Thoracic aorta (tissue), 2 donors: ENCODE results near the gene FCMR. TPM values are rescaled to one million over a fixed set of nuclear protein-coding genes. Genes with fewer than 3 reads are reported as not detected.

Source experiments
- ATAC-seq: fragments of 150-250 bp; one replicate; pipeline ENCODE4 v1.8.0; 2017; ENCODE audit warnings: low read depth; ENCODE audit not compliant: insufficient number of reproducible peaks, low FRiP score
- DNase-seq: peaks from one replicate; pipeline ENCODE4 v3.0.0-alpha.2; 2020; ENCODE audit warnings: low spot score
- H3K27ac ChIP-seq, 2 donors: fragments of 200-600 bp; sonication (generic); 1 replicate in 1 of 2; 2 replicates in 1 of 2; pipeline ENCODE4 v1.5.1; 2016; ENCODE audit warnings: mild to moderate bottlenecking in 2 of 2, moderate library complexity in 2 of 2
- H3K27me3 ChIP-seq: fragments of 200-600 bp; sonication (generic); replicated peaks from 2 replicates; pipeline ENCODE4 v1.6.0; 2016; ENCODE audit warnings: mild to moderate bottlenecking; ENCODE audit not compliant: insufficient read depth
- H3K36me3 ChIP-seq: fragments of 200-600 bp; sonication (generic); one replicate; pipeline ENCODE4 v1.5.1; 2016
- H3K4me1 ChIP-seq, 2 donors: fragments of 200-600 bp; sonication (generic); 1 replicate in 1 of 2; 2 replicates in 1 of 2; pipeline versions ENCODE4 v1.5.1 to v1.6.0; 2016; ENCODE audit warnings: low read depth in 2 of 2, mild to moderate bottlenecking in 1 of 2; ENCODE audit not compliant: control insufficient read depth in 1 of 2
- H3K4me3 ChIP-seq: fragments of 200-600 bp; sonication (generic); 2 replicates; pipeline ENCODE4 v1.5.1; 2016; ENCODE audit warnings: mild to moderate bottlenecking
- H3K9me3 ChIP-seq: fragments of 200-600 bp; sonication (generic); 2 replicates; pipeline ENCODE4 v1.5.1; 2016
- total RNA-seq, 2 donors: library from RNA; depleted of rRNA; stranded (reverse); fragments of >200 nt; gene quantifications; one replicate each; pipeline versions ENCODE4 v1.1.0 to v1.2.3, GENCODE V29; 2016
- TF ChIP-seq, protein P1 (sequence below): fragments of 200-600 bp; sonication (generic); IDR thresholded peaks from one replicate; pipeline ENCODE4 v1.5.1; 2019; ENCODE audit warnings: antibody characterized with exemption

The FCMR gene, protein sequence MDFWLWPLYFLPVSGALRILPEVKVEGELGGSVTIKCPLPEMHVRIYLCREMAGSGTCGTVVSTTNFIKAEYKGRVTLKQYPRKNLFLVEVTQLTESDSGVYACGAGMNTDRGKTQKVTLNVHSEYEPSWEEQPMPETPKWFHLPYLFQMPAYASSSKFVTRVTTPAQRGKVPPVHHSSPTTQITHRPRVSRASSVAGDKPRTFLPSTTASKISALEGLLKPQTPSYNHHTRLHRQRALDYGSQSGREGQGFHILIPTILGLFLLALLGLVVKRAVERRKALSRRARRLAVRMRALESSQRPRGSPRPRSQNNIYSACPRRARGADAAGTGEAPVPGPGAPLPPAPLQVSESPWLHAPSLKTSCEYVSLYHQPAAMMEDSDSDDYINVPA
- 1 to 10 TPM in 1 of 2 donors, not detected in 1; 5.4 TPM for total RNA-seq

DNA sequence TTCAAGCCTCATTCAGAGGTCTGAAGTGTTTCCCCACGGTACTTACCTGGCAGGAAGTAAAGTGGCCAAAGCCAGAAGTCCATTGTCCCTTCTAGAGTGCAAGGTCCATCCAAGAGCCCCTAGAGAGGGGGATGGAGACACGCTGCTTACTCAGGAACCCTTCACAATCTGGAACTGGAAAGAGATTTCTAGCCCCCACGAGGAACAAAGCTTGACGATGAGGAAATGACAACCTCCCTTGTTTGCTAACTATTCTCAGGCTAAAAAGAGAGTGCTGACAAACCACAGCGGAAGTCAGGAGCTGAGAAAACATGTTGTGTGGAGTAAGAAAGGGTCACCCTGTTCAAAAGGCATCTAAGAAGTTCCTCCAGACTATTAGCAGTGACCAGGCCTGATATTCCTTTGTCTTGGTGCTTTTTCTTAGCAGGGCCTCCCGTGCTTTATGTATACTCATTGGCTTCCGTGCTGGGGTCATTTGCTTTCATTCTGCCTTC lies at the start of gene FCMR:
TSS of gene FCMR (minus strand) at position 170 of the 494 bp plus-strand sequence. CDS start at position 83, 87 bp downstream.
- no peak for ATAC-seq
- TF ChIP-seq, protein P1, sequence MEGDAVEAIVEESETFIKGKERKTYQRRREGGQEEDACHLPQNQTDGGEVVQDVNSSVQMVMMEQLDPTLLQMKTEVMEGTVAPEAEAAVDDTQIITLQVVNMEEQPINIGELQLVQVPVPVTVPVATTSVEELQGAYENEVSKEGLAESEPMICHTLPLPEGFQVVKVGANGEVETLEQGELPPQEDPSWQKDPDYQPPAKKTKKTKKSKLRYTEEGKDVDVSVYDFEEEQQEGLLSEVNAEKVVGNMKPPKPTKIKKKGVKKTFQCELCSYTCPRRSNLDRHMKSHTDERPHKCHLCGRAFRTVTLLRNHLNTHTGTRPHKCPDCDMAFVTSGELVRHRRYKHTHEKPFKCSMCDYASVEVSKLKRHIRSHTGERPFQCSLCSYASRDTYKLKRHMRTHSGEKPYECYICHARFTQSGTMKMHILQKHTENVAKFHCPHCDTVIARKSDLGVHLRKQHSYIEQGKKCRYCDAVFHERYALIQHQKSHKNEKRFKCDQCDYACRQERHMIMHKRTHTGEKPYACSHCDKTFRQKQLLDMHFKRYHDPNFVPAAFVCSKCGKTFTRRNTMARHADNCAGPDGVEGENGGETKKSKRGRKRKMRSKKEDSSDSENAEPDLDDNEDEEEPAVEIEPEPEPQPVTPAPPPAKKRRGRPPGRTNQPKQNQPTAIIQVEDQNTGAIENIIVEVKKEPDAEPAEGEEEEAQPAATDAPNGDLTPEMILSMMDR = no peak
- Histone ChIP-seq H3K27me3 (no peaks in the 10 kb centered on the region), H3K4me1 (no peaks in the 10 kb centered on the region), H3K4me3 (peak within 1 kb of the TSS; percentile 37), H3K9me3 (no peaks in the 10 kb centered on the region), H3K36me3 (no peaks in the 10 kb centered on the region), H3K27ac (no peak within 1 kb of the TSS)
- DNase-seq = no peak

DNA sequence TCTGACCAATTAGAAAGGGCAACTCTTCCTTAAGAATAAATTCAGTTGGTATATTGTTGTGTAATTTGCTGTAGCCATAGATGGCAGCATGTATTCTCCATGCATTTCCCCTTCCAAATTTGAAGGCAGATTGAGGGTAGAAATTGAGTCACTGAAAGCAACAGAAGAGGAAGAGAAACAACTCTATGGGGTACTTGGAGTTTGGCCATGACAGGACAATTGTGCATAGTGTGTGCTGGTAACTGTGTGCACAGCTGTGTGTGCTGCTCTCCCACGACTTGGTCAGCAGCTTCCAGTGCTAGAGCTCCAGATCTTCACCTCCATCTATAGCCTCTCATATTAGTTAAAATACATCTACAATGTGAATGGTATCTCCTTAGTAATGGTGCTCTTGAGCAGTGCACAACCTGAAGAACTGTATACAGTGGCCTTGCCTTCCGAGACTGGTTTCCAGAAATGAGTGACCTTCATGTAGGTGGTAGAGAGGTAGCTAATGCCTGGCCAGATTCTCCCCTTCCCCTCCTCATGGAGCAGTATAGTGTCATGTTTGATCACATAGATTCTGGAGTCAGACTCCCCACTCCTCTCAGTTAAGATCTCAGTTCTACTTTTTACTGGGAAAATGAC lies 49.4 kb upstream of the FCMR start:
- no peak for ATAC-seq
- Histone ChIP-seq H3K4me1 (no peaks in the 10 kb centered on the region), H3K27ac (no peak overlapping the region), H3K27me3 (no peaks in the 10 kb centered on the region), H3K4me3 (no peak overlapping the region), H3K9me3 (no peaks in the 10 kb centered on the region), H3K36me3 (no peaks in the 10 kb centered on the region)
- TF ChIP-seq, protein P1 = no peak
- DNase-seq = no peak

DNA sequence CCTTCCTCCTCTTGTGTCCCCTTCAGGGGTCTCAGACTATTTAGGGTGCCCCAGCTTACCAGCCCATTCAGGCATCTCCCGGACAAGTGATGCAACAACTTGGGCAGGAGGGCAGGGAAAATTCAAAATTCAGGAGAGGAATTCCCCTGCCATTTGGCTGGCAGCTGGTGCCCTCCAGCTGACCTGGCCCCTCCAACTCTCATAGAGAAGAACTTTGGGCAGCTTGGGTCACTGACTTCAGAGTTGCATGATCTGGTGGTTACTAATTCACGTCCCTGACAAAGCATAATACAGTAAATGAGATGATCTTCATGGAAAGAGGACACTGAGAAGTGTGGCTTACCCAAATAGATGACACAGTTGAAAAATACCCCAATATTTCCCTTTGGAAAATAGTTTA lies 48.7 kb upstream of the FCMR start, which contains the start of gene FCAMR:
TSS of gene FCAMR (minus strand) at position 15 of the 400 bp plus-strand sequence. CDS start 335 bp downstream, outside the sequence.
- Histone ChIP-seq H3K4me1 (no peaks in the 10 kb centered on the region), H3K36me3 (no peaks in the 10 kb centered on the region), H3K27ac (no peak within 1 kb of the TSS), H3K9me3 (no peaks in the 10 kb centered on the region), H3K4me3 (no peak within 1 kb of the TSS), H3K27me3 (no peaks in the 10 kb centered on the region)
- TF ChIP-seq, protein P1 = no peak
- DNase-seq (no peak), ATAC-seq (no peak)

DNA sequence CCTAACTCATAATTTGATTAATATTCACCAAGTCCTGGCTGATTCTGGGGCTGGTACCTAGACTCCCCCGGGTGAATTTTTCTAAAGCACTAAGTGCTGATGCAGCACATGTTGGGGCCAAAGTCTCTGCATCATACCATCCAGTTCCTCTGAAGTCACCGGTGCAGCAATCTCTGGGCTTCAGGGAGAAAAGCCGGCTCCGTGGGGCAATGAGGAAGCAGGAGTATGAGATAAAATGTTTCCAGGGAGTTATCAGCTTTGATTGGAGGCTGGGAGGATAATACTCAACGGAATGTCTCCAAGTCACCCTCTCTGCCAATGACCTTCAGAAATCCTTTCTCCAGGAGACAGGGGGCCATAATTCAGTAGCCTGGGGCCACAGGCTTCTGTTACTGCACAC lies 47.3 kb upstream of the FCMR start:
- TF ChIP-seq, protein P1 = no peak
- DNase-seq = no peak
- ATAC-seq = no peak
- H3K36me3 ChIP-seq = no peaks in the 10 kb centered on the region
- H3K4me3 ChIP-seq = no peak overlapping the region
- no peaks in the 10 kb centered on the region for H3K4me1 ChIP-seq
- no peaks in the 10 kb centered on the region for H3K27me3 ChIP-seq
- no peak overlapping the region for H3K27ac ChIP-seq
- H3K9me3 ChIP-seq = no peaks in the 10 kb centered on the region

DNA sequence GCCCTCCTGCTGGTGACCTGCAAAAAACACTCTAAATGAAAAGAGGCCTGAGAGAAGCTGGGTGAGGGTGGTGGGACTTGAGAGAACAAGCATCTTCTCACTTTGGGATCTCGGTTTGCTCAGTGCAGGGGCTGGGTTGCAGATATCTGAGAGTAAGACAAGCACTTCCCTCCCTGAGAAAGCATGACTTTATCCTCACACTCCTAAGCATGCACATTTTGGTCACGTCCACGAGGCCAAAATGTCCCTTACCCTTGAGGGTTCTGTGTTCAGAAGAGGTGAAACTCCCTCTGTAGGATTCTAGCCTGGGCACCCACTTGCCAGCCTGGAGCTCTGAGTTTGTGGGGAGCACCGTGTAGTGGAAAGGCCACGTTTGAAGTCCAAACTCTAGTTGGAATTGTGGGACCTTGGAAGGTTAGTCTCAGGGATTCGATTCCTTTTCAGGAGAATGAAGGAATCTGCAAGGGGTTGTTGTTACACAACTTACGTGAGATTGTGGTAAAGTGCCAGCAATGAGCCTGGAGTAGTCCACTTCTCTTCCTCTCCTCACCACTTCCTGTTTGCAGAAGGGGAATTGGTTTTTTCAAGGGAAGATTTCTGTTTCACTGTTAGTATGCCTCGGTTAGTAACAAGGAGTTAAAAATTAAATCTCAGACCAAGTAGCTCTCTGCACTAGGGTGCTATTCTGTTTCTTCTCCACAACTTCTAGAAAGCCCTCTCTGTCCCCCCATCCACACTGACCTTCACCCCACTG lies 45.5 kb upstream of the FCMR start:
- H3K4me3 ChIP-seq = no peak overlapping the region
- DNase-seq (no peak), ATAC-seq (no peak)
- no peaks in the 10 kb centered on the region for H3K27me3 ChIP-seq
- H3K36me3 ChIP-seq = no peaks in the 10 kb centered on the region
- TF ChIP-seq, protein P1 = no peak
- H3K4me1 ChIP-seq = no peaks in the 10 kb centered on the region
- no peaks in the 10 kb centered on the region for H3K9me3 ChIP-seq
- H3K27ac ChIP-seq = no peak overlapping the region
